ENCODE results near the gene HNRNPUL2.
A peak's percentile ranks its signal among the peaks of the same experiment; 100 is the strongest.
"Not testable (repeated sequence)": the region's sequence is repeated elsewhere in the genome, so short reads cannot be mapped to it uniquely, and the experiment has no call there.

The HNRNPUL2 gene

GRCh38 chr11:62703921-62704320, 23.3 kb downstream of the HNRNPUL2 start:
- not testable (repeated sequence) for DNase-seq (ENCODE audit: low spot score)

- no peak for DNase-seq (ENCODE audit: low spot score)
Measured at GRCh38 chr11:62702246-62702645, 25.0 kb downstream of the HNRNPUL2 start.

GRCh38 chr11:62694455-62695167, 32.6 kb downstream of the HNRNPUL2 start:
- peak; percentile 77 for DNase-seq (ENCODE audit: low spot score)

GRCh38 chr11:62693624-62694023, 33.6 kb downstream of the HNRNPUL2 start:
- DNase-seq (ENCODE audit: low spot score) = not testable (repeated sequence)

GRCh38 chr11:62689421-62690183, 37.7 kb downstream of the HNRNPUL2 start, which contains the start of gene LRRN4CL:
Gene LRRN4CL (minus strand): TSS chr11:62689530. CDS start chr11:62688508, 1,022 bp downstream.
- DNase-seq (ENCODE audit: low spot score) = no peak

- DNase-seq (ENCODE audit: low spot score) = no peak
Measured at GRCh38 chr11:62688491-62688890, 38.8 kb downstream of the HNRNPUL2 start.

GRCh38 chr11:62687508-62688396, 39.5 kb downstream of the HNRNPUL2 start:
- no peak for DNase-seq (ENCODE audit: low spot score)

GRCh38 chr11:62682518-62682917, 44.7 kb downstream of the HNRNPUL2 start:
- DNase-seq (ENCODE audit: low spot score) = no peak

GRCh38 chr11:62680825-62681240, 46.4 kb downstream of the HNRNPUL2 start:
- no peak for DNase-seq (ENCODE audit: low spot score)

GRCh38 chr11:62678770-62679696, 48.2 kb downstream of the HNRNPUL2 start, which contains the start of gene UBXN1:
Gene UBXN1 (minus strand): TSS chr11:62679073. CDS start chr11:62678923, 150 bp downstream.
- peak; percentile 85 for DNase-seq (ENCODE audit: low spot score)

GRCh38 chr11:62678433-62678769, 48.9 kb downstream of the HNRNPUL2 start:
- no peak for DNase-seq (ENCODE audit: low spot score)

GRCh38 chr11:62677714-62678113, 49.5 kb downstream of the HNRNPUL2 start:
- no peak for DNase-seq (ENCODE audit: low spot score)

GRCh38 chr11:62677156-62677555, 50.1 kb downstream of the HNRNPUL2 start:
- DNase-seq (ENCODE audit: low spot score) = no peak

GRCh38 chr11:62676698-62677097, 50.6 kb downstream of the HNRNPUL2 start:
- DNase-seq (ENCODE audit: low spot score) = no peak

- DNase-seq (ENCODE audit: low spot score) = not testable (repeated sequence)
Measured at GRCh38 chr11:62675415-62675814, 51.8 kb downstream of the HNRNPUL2 start.

GRCh38 chr11:62673196-62673525, 54.1 kb downstream of the HNRNPUL2 start:
- DNase-seq (ENCODE audit: low spot score) = no peak

GRCh38 chr11:62671608-62672389, 55.5 kb downstream of the HNRNPUL2 start, which contains the start of the genes LBHD1 and UQCC3:
Gene LBHD1 (minus strand): TSS chr11:62672267. CDS start chr11:62670031, 2,236 bp downstream.
Gene UQCC3 (plus strand): TSS chr11:62671673. CDS start chr11:62671746, 73 bp downstream.
- peak; percentile 86 for DNase-seq (ENCODE audit: low spot score)

- DNase-seq (ENCODE audit: low spot score) = no peak
Measured at GRCh38 chr11:62671236-62671607, 56.0 kb downstream of the HNRNPUL2 start.

GRCh38 chr11:62669420-62670161, 57.7 kb downstream of the HNRNPUL2 start:
- DNase-seq (ENCODE audit: low spot score) = no peak
